Esophagus squamous epithelium (tissue), 5 donors: ENCODE data around the gene ATP8A1. TPM values are rescaled to one million over a fixed set of nuclear protein-coding genes. Genes with fewer than 3 reads are reported as not detected.

ENCODE experiments used
- DNase-seq: peaks from one replicate; lab custom pipeline; 2025; lab: John Stamatoyannopoulos, UW
- H3K27ac ChIP-seq, 4 donors: fragments of 200-600 bp; sonication (generic); one replicate each; pipeline ENCODE4 v1.5.1; 2016 to 2019; ENCODE audit warnings: mild to moderate bottlenecking in 1 of 4
- H3K27me3 ChIP-seq, 4 donors: fragments of 200-600 bp; sonication (generic); 1 replicate in 3 of 4; 2 replicates in 1 of 4; pipeline versions ENCODE4 v1.5.1 to v1.6.0; 2017 to 2021; ENCODE audit warnings: antibody characterized with exemption in 1 of 4
- H3K36me3 ChIP-seq, 3 donors: fragments of 200-600 bp; sonication (generic); one replicate each; pipeline ENCODE4 v1.5.1; 2016 to 2019
- H3K4me1 ChIP-seq, 3 donors: fragments of 200-600 bp; sonication (generic); one replicate each; pipeline ENCODE4 v1.5.1; 2017 to 2019
- H3K4me3 ChIP-seq, 4 donors: fragments of 200-600 bp; sonication (generic); 1 replicate in 3 of 4; 2 replicates in 1 of 4; pipeline ENCODE4 v1.5.1; 2016 to 2019; ENCODE audit warnings: mild to moderate bottlenecking in 2 of 4, moderate library complexity in 1 of 4
- H3K9me3 ChIP-seq, 3 donors: fragments of 200-600 bp; sonication (generic); one replicate each; pipeline ENCODE4 v1.5.1; 2016 to 2019
- POLR2A ChIP-seq, 4 donors: fragments of 450-650 bp; IDR thresholded peaks; one replicate each; pipeline ENCODE4 v1.6.1; 2017; ENCODE audit warnings: antibody characterized with exemption in 4 of 4, mild to moderate bottlenecking in 4 of 4, moderate library complexity in 3 of 4
- WGBS, 2 donors: methylation state at CpG; one replicate each; pipeline ENCODE4 v1.1.5; 2018; 5-methylcytosine and 5-hydroxymethylcytosine counted together
- intact Hi-C: fragments of 100-400 bp; cut with DNase I; formaldehyde crosslinking; loops from one replicate; pipeline ENCODE4 v1.15.0; 2022
- total RNA-seq, 4 donors: library from RNA; depleted of rRNA; stranded (reverse); fragments of >200 nt; gene quantifications; one replicate each; pipeline ENCODE4 v1.1.0, GENCODE V29; 2016
- TF ChIP-seq, protein P1 (sequence below), 6 experiments: fragments of 450-650 bp in 4 of 6; fragments of 200-600 bp in 2 of 6; sonication (generic) in 2 of 6; IDR thresholded peaks; one replicate each; pipeline ENCODE4 v1.5.1; 2016 to 2019; ENCODE audit warnings: antibody characterized with exemption in 6 of 6, mild to moderate bottlenecking in 4 of 6, moderate library complexity in 4 of 6
- donor health status: DM: yes; HTN: yes; CAD: no.

The ATP8A1 gene
- total RNA-seq, 4 donors from 2014 or later: 1.9 to 11.8 (median 3.3) TPM

DNA sequence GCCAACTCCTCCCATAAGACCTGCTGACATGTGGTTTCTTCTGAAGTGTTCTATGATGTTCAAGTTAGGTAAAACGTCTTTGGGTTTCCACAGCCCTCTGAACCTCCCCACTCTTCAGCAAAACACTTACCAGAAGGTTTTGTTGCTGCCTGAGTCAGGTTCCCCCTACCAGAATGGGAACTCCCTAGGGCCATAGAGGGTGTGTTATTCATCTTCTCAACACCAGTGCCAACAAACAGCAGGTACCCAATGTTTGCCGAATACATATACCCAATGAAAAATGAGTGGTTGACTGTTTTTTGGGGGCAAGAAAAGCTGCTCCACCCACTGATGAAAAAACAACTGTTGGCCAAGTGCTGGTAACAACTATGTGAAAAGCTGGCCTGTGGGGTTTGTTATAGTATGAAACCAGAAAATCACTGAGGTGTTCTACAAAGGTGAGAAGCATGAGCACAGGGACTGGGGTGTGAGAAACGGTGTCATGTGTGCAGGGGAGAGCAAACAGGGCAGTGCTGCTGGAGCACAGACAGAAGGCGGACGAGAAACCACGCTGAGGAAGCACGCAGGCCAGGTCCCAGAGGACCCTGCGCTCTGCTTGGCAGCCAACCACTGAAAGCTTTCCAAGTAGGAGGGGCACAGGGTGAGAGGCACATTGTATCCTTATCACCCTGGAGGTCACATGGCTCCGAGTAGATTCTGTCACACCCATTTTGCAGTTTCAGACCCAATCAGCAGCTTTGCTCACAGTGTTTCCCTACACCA is 28.8 kb downstream of the ATP8A1 start:
- H3K27ac ChIP-seq: peak overlapping the region in 1 of 4 donors; percentile 3
- intact Hi-C loops: no loop called here
- peak overlapping the region in 1 of 4 donors; percentile 10 for H3K4me3 ChIP-seq
- 40 to 58% methylated on average over 9 of the region's 9 CpGs for WGBS, 2 donors
- peaks cover 0 to 15% (median 5%) of the 10 kb centered on the region in 3 donors for H3K4me1 ChIP-seq
- H3K36me3 ChIP-seq: no peaks in the 10 kb centered on the region
- TF ChIP-seq POLR2A (IDR thresholded peaks at IDR 0.05): no peak
- TF ChIP-seq, protein P1, sequence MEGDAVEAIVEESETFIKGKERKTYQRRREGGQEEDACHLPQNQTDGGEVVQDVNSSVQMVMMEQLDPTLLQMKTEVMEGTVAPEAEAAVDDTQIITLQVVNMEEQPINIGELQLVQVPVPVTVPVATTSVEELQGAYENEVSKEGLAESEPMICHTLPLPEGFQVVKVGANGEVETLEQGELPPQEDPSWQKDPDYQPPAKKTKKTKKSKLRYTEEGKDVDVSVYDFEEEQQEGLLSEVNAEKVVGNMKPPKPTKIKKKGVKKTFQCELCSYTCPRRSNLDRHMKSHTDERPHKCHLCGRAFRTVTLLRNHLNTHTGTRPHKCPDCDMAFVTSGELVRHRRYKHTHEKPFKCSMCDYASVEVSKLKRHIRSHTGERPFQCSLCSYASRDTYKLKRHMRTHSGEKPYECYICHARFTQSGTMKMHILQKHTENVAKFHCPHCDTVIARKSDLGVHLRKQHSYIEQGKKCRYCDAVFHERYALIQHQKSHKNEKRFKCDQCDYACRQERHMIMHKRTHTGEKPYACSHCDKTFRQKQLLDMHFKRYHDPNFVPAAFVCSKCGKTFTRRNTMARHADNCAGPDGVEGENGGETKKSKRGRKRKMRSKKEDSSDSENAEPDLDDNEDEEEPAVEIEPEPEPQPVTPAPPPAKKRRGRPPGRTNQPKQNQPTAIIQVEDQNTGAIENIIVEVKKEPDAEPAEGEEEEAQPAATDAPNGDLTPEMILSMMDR (IDR thresholded peaks at IDR 0.05): no peak
- H3K27me3 ChIP-seq: no peaks in the 10 kb centered on the region
- H3K9me3 ChIP-seq: no peaks in the 10 kb centered on the region
- no peak for DNase-seq

DNA sequence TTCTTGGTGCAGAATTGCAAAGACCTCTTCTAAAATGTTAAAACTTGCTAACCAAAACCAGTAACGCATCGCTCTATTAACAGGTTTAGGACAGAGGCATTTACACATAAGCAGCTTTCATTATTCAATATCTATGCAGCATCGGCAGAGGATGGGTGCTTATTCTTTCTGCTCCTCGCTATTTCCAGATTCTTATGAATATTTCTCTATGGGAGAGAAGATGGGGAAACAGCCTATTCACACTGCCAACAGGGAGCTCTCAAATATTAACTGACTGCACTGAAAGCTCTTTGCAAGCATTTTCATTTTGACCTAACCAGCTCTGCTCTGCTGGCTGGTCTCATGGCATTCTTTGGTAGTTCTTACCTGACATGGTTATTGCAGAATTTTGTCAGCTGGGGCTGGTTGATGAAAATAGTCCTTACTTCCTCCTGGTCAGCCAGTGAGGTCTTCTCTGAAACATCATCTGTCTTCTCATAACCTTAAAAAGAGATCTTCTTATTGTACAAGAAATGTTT is 30.2 kb downstream of the ATP8A1 start:
- peaks cover 0 to 15% (median 5%) of the 10 kb centered on the region in 3 donors for H3K4me1 ChIP-seq
- H3K36me3 ChIP-seq: no peaks in the 10 kb centered on the region
- H3K9me3 ChIP-seq: no peaks in the 10 kb centered on the region
- H3K27ac ChIP-seq: no peak overlapping the region
- no peak for TF ChIP-seq POLR2A (IDR thresholded peaks at IDR 0.05)
- TF ChIP-seq, protein P1 (IDR thresholded peaks at IDR 0.05): no peak
- DNase-seq: no peak
- intact Hi-C loops: no loop called here
- 83 to 93% methylated on average over 4 of the region's 4 CpGs for WGBS, 2 donors
- no peaks in the 10 kb centered on the region for H3K27me3 ChIP-seq
- no peak overlapping the region for H3K4me3 ChIP-seq

DNA sequence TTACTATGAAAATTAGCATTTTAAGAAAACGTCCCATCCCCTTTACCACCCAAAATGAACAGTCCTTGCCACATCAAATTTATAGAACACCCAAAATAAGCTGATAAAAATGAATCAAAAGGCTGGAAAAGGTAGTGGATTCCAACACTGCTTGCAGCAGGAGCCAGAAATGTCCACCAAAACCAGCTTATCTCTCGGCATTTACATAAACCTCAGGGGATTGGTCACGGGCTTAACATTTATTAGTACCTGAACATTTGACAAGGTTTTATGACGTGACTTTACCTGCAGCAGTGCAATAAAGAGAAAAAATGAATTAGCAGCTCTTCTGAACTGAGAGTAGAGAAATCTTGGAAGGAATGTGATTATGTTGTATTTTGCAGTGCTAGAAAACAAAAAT is 31.6 kb downstream of the ATP8A1 start:
- no peak for TF ChIP-seq POLR2A (IDR thresholded peaks at IDR 0.05)
- TF ChIP-seq, protein P1 (IDR thresholded peaks at IDR 0.05): no peak

DNA sequence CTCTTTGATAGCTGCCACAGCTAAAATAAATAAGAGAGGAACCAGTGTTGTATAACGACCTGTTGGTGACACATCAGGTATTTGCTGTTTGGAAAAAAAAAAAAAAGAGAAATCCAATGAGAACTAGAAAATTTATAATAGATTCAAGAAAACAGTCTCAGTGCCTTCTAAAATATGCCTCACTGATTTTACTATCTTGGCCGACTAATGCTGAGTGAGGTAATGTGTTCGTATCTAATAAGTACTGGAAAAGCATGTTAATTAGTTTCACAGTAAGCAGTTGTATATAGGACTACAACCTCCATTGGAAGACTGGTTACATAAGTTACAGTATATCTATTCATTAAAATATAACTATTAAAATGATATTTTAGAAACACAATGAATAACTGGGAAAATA is 32.4 kb downstream of the ATP8A1 start:
- intact Hi-C loops: no loop called here
- Histone ChIP-seq H3K36me3 (no peaks in the 10 kb centered on the region), H3K4me3 (no peak overlapping the region), H3K27me3 (no peaks in the 10 kb centered on the region), H3K27ac (no peak overlapping the region), H3K9me3 (no peaks in the 10 kb centered on the region), H3K4me1 (peaks cover 0 to 15% (median 5%) of the 10 kb centered on the region in 3 donors)
- TF ChIP-seq, protein P1 (IDR thresholded peaks at IDR 0.05): no peak
- TF ChIP-seq POLR2A (IDR thresholded peaks at IDR 0.05): no peak
- no peak for DNase-seq
- 81 to 86% methylated on average over 3 of the region's 3 CpGs for WGBS, 2 donors

More for the DNA sequence above, 31.6 kb downstream of the ATP8A1 start:
- no peaks in the 10 kb centered on the region for H3K36me3 ChIP-seq
- no peak for DNase-seq
- H3K4me3 ChIP-seq: no peak overlapping the region
- 70 to 78% methylated on average over 4 of the region's 4 CpGs for WGBS, 2 donors
- H3K27me3 ChIP-seq: no peaks in the 10 kb centered on the region
- peaks cover 0 to 15% (median 5%) of the 10 kb centered on the region in 3 donors for H3K4me1 ChIP-seq
- H3K9me3 ChIP-seq: no peaks in the 10 kb centered on the region
- H3K27ac ChIP-seq: no peak overlapping the region
- intact Hi-C loops: no loop called here

DNA sequence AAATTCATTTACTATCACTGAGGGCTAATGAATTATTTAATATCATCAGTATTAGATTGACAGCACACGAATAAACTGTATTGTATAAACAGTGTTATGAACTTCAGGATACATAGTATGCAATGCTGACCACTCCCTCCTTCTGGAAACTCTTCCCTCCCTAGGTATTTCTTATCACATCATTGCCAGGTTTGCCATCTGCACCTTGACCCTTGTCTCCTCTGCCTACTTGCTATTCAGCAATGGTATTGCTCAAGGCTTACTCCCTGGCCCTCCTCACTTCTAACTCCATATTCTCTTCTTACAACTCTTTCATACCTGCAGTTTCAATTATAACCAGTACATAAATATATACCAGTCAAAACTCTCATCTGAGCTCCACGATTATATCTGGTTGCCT is 38.9 kb downstream of the ATP8A1 start:
- no peak overlapping the region for H3K27ac ChIP-seq
- no peaks in the 10 kb centered on the region for H3K27me3 ChIP-seq
- DNase-seq: no peak
- 85 to 91% methylated on average over 2 of the region's 2 CpGs for WGBS, 2 donors
- intact Hi-C loops: no loop called here
- H3K4me1 ChIP-seq: no peaks in the 10 kb centered on the region
- H3K9me3 ChIP-seq: no peaks in the 10 kb centered on the region
- H3K36me3 ChIP-seq: no peaks in the 10 kb centered on the region
- TF ChIP-seq, protein P1 (IDR thresholded peaks at IDR 0.05): no peak
- no peak for TF ChIP-seq POLR2A (IDR thresholded peaks at IDR 0.05)
- no peak overlapping the region for H3K4me3 ChIP-seq
